T47D (cell line): ENCODE results near the gene VIT.

Experiments
- DNase-seq, 2 experiments: peaks; one replicate each; pipeline versions ENCODE4 v3.0.0 to v3.0.0-alpha.2; 2011 to 2012; ENCODE audit warnings: low read depth in 1 of 2, low spot score in 1 of 2
- JUND ChIP-seq: IDR thresholded peaks from 2 replicates; pipeline ENCODE4 v1.6.1; 2012; ENCODE audit warnings: low read depth
- in situ Hi-C: cut with HindIII; loops from 2 replicates; pipeline ENCODE4 v1.10.0; 2016; ENCODE audit warnings: low sequenced_read_pairs, low pct_unique_long_range_greater_than_20kb

VIT gene

DNA sequence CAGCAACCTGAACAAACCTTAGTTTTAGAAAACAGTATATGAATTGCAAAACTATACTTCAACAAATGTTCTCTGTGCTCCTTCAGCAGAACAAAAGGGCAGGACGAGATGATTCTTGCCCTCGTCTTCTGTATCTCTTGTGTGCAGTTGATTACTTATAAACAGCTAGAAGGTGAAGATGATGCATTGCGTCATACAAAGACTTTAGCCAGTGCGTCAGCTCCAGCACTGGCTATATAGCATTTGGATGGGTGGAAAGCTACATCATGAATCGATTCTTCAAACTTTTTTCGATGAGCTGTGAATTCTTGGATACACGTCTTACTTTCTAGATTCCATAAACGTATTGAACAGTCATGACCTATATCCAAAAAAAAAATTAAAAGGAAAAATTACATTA lies 152.8 kb downstream of the VIT start:
- in situ Hi-C loops: no loop called here
- no peak for DNase-seq
- TF ChIP-seq JUND: no peak

DNA sequence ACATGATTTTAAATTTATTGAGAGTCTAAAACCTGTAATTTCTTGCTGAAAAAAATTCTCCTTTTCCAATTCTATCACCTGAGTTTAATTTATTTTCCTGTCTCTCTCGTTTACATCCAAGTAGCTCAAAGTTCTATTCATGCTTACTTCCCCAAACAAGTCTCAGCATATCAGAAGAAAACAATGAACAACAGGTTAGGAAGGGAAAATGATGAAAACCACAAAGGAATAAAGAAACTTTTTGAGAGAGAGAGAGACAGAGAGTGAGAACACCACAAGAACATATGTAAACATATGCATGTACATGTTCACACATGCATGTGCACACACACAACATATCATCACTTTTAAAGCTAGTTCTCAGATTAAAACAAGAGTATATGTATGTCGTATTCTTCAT lies 157.7 kb downstream of the VIT start:
- TF ChIP-seq JUND: no peak
- in situ Hi-C loops: no loop called here

DNA sequence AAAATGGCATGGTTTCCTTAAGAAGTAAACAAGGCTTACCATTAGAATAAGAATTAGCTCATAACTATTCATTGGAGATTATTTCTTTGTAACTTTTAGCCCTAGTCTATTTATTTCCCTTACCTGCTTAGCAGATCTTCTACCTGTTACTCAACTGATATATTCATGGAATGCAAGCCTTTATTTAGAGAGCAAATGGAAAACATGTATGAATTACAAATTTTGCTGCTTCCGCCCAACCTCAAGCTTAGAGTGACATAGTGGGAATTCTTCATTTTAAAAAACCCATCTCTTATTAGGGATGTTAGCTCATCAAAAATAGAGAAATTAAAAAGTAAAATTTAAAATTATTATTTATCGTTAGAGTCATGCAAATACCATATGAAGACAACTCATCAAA lies 158.9 kb downstream of the VIT start:
- in situ Hi-C loops: no loop called here
- TF ChIP-seq JUND: no peak
- DNase-seq: no peak

More for the DNA sequence above, 157.7 kb downstream of the VIT start:
- no peak for DNase-seq

DNA sequence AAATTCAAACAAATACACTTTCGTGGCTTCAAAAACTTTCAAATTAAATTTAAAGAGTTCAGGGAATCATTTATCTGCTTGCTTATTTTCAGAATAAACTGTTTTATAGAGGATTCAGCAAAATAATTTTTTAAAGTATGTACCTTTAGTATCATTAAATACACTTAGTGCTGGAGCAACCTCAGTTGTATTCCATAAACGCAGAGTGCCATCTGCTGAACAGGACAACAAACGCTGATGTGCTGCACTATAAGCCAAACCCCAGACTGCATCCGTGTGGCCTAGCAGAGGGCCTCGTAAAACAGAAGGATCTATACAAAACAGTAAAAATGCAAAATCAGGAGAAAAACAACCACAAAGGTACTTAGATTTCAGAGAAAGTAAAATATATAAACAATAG lies 161.2 kb downstream of the VIT start:
- DNase-seq: no peak
- in situ Hi-C loops: no loop called here
- no peak for TF ChIP-seq JUND

DNA sequence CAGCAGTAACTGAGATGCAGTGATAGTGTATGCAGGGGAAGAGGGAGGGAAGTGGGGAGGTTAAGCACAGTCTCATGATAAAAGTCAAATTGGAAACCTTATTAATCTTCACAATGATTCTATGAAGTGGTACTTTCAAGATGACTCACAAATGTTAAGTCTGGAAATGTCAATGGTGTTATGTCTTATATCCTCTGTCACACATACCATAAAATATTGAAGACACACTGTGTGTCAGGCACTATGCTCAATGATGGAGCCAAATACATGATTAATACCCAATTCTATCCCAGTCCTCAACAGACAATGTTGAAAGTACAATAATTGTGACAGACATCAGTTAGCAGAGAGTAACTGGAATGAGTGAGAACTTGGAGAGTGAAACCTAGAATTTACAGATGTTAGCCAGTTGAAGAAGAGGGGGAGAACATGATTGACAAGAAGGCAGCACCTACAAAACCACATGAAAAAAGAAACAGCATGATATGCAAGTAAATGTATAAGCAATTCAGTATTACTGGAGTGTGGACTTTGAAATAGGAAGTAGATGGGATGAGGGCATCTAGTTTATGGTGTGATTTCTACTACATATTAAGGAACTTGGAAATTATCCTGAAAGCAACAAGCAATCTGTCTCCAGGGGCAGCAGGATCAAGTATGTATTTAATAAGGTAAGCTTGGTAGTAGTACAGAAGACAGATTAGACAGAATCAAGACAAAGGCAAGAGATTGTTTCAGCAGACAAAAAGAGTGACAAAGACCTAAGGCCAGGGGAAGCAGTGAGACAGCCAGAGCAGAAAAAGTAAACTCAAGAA lies 162.3 kb downstream of the VIT start:
- no peak for DNase-seq
- TF ChIP-seq JUND: no peak
- in situ Hi-C loops: no loop called here

DNA sequence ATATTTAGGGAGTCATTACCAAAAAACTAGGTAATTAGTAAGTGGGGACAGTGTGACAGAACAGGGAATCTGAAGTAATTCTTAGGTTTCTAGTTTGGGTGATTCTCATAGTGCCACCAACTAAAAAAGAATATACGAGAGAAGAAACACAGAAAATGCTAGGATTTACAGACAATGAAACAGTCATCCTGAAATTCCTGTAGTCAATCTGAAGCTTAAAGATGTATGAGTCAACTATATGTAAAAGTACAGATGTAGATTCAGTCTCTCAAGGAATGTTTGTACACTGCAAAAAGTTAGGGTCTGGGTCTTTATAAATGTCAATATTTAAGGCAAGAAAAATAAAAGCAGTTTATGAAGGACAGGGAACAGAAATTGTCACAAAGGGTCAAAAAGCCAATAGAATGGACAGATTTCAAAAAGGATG lies 162.9 kb downstream of the VIT start:
- no peak for DNase-seq
- TF ChIP-seq JUND: no peak
- in situ Hi-C loops: no loop called here

DNA sequence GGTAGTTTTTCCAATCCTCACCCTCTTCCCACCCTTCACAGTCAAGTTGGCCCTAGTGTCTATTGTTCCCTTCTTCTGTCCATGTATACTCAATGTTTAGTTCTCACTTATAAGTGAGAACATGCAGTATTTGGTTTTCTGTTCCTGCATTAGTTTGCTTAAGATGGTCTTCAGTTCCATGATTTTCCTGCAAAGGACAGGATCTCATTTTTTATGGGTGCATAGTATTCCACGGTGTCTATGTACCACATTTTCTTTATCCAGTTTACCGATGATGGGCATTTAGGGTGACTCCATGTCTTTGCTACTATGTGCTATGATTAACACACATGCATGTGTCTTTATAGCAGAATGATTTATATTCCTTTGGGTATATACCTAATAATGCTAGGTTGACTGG lies 165.4 kb downstream of the VIT start:
- TF ChIP-seq JUND: no peak
- in situ Hi-C loops: no loop called here
- DNase-seq: no peak
